Measurements from ENCODE around the gene TRPM2. TPM values are rescaled to one million over a fixed set of nuclear protein-coding genes. Genes with fewer than 3 reads are reported as not detected.

The TRPM2 gene
- total and polyA plus RNA-seq, 2 experiments from 2014 or later = not detected

GRCh38 chr21:44418876-44419230 is 65.4 kb downstream of the TRPM2 start:
- DNase-seq (ENCODE audit: low read depth in 1 of 2, low spot score in 1 of 2) = no peak
- H3K4me3 ChIP-seq = no peak overlapping the region

GRCh38 chr21:44419679-44420078 is 66.3 kb downstream of the TRPM2 start:
- no peak for DNase-seq (ENCODE audit: low read depth in 1 of 2, low spot score in 1 of 2)
- Histone ChIP-seq H3K4me1 (ENCODE audit: low read depth) (no peaks in the 10 kb centered on the region), H3K9me3 (ENCODE audit: low read depth) (no peaks in the 10 kb centered on the region), H3K27me3 (no peaks in the 10 kb centered on the region), H3K4me3 (no peak overlapping the region), H3K27ac (no peak overlapping the region), H3K36me3 (no peaks in the 10 kb centered on the region)
- TF ChIP-seq CTCF (IDR thresholded peaks at IDR 0.05; ENCODE audit: low read depth, low read length) = no peak

More at GRCh38 chr21:44418876-44419230, 65.4 kb downstream of the TRPM2 start:
- Histone ChIP-seq H3K4me1 (ENCODE audit: low read depth) (no peaks in the 10 kb centered on the region), H3K27me3 (no peaks in the 10 kb centered on the region), H3K27ac (no peak overlapping the region), H3K9me3 (ENCODE audit: low read depth) (no peaks in the 10 kb centered on the region), H3K36me3 (no peaks in the 10 kb centered on the region)
- TF ChIP-seq CTCF (IDR thresholded peaks at IDR 0.05; ENCODE audit: low read depth, low read length) = no peak

GRCh38 chr21:44420416-44421205 is 67.2 kb downstream of the TRPM2 start:
- H3K4me1 ChIP-seq (ENCODE audit: low read depth) = no peaks in the 10 kb centered on the region
- no peak for TF ChIP-seq CTCF (IDR thresholded peaks at IDR 0.05; ENCODE audit: low read depth, low read length)
- no peaks in the 10 kb centered on the region for H3K36me3 ChIP-seq
- H3K27ac ChIP-seq = no peak overlapping the region
- H3K4me3 ChIP-seq = no peak overlapping the region
- no peaks in the 10 kb centered on the region for H3K27me3 ChIP-seq
- DNase-seq (ENCODE audit: low read depth in 1 of 2, low spot score in 1 of 2) = no peak
- no peaks in the 10 kb centered on the region for H3K9me3 ChIP-seq (ENCODE audit: low read depth)

- no peak overlapping the region for H3K4me3 ChIP-seq
- H3K4me1 ChIP-seq (ENCODE audit: low read depth) = no peaks in the 10 kb centered on the region
- H3K9me3 ChIP-seq (ENCODE audit: low read depth) = no peaks in the 10 kb centered on the region
- no peak for TF ChIP-seq CTCF (IDR thresholded peaks at IDR 0.05; ENCODE audit: low read depth, low read length)
- no peaks in the 10 kb centered on the region for H3K36me3 ChIP-seq
- H3K27me3 ChIP-seq = no peaks in the 10 kb centered on the region
- DNase-seq (ENCODE audit: low read depth in 1 of 2, low spot score in 1 of 2) = no peak
- no peak overlapping the region for H3K27ac ChIP-seq
These were observed 68.8 kb downstream of the TRPM2 start for GRCh38 chr21:44421901-44422840.

GRCh38 chr21:44423312-44423821 is 69.9 kb downstream of the TRPM2 start:
- Histone ChIP-seq H3K27ac (no peak overlapping the region), H3K4me3 (no peak overlapping the region), H3K9me3 (ENCODE audit: low read depth) (no peaks in the 10 kb centered on the region), H3K4me1 (ENCODE audit: low read depth) (no peaks in the 10 kb centered on the region), H3K36me3 (no peaks in the 10 kb centered on the region), H3K27me3 (no peaks in the 10 kb centered on the region)
- no peak for DNase-seq (ENCODE audit: low read depth in 1 of 2, low spot score in 1 of 2)
- TF ChIP-seq CTCF (IDR thresholded peaks at IDR 0.05; ENCODE audit: low read depth, low read length) = no peak
